OCI-LY3 (cell line): Measurements from ENCODE around the gene COL20A1.

Source experiments
- H2AFZ ChIP-seq: fragments of 200-600, 300-600 bp; shearing (Covaris generic); 2 replicates; pipeline ENCODE4 v1.6.0; 2014; ENCODE audit warnings: antibody characterized with exemption, low read depth, low read length
- H3K27ac ChIP-seq: fragments of 200-600, 300-600 bp; sonication (generic); 2 replicates; pipeline ENCODE4 v1.5.1; 2014; ENCODE audit warnings: mild to moderate bottlenecking, low read length, moderate library complexity, mixed read lengths
- H3K27me3 ChIP-seq: fragments of 200-600, 300-600 bp; sonication (generic); 2 replicates; pipeline ENCODE4 v1.6.1; 2014; ENCODE audit warnings: low read depth, low read length, mixed read lengths
- H3K36me3 ChIP-seq: fragments of 200-600, 300-600 bp; sonication (generic); replicated peaks from 2 replicates; pipeline ENCODE3; 2014; ENCODE audit warnings: low read depth, low read length, mixed read lengths
- H3K4me1 ChIP-seq: fragments of 300-600, 200-600 bp; sonication (generic); 2 replicates; pipeline ENCODE4 v1.6.1; 2014; ENCODE audit warnings: low read length, mixed read lengths
- H3K4me2 ChIP-seq: fragments of 200-600, 300-600 bp; sonication (generic); 2 replicates; pipeline ENCODE4 v1.6.1; 2014; ENCODE audit warnings: low read length, mixed read lengths
- H3K4me3 ChIP-seq: fragments of 300-600, 200-600 bp; sonication (generic); 2 replicates; pipeline ENCODE4 v1.5.1; 2014; ENCODE audit warnings: antibody characterized with exemption, mild to moderate bottlenecking, low read length, moderate library complexity
- H3K79me2 ChIP-seq: fragments of 300-600, 200-600 bp; shearing (Covaris generic); 2 replicates; pipeline ENCODE4 v1.6.1; 2014; ENCODE audit warnings: mild to moderate bottlenecking, low read length, mixed read lengths
- H3K9ac ChIP-seq: fragments of 300-600, 200-600 bp; shearing (Covaris generic); 2 replicates; pipeline ENCODE4 v1.6.0; 2014; ENCODE audit warnings: mild to moderate bottlenecking, low read length, moderate library complexity
- H3K9me3 ChIP-seq: fragments of 200-600, 300-600 bp; shearing (Covaris generic); 2 replicates; pipeline ENCODE4 v1.6.1; 2014; ENCODE audit warnings: low read length, mixed read lengths; ENCODE audit not compliant: insufficient read depth
- H4K20me1 ChIP-seq: fragments of 200-600, 300-600 bp; sonication (generic); 2 replicates; pipeline ENCODE4 v1.6.1; 2016; ENCODE audit warnings: low read length, mixed read lengths; ENCODE audit not compliant: insufficient read depth
- CTCF ChIP-seq: fragments of 200-600, 300-600 bp; sonication (generic); IDR thresholded peaks from 2 replicates; pipeline ENCODE4 v1.5.1; 2014; ENCODE audit warnings: antibody characterized with exemption, low read length, low read depth
- EZH2phosphoT487 ChIP-seq: fragments of 200-600 bp; shearing (Covaris generic); IDR thresholded peaks from 2 replicates; pipeline ENCODE4 v1.6.1; 2018; ENCODE audit warnings: antibody characterized with exemption, mixed run types, low read depth

Gene COL20A1

GRCh38 chr20:63325021-63325471 lies 32.1 kb downstream of the COL20A1 start:
- H2AFZ ChIP-seq, result no peak overlapping the region
- H3K79me2 ChIP-seq, result no peaks in the 10 kb centered on the region
- no peaks in the 10 kb centered on the region for H3K4me1 ChIP-seq
- no peak overlapping the region for H3K4me2 ChIP-seq
- no peaks in the 10 kb centered on the region for H3K9me3 ChIP-seq
- H4K20me1 ChIP-seq, result no peaks in the 10 kb centered on the region
- TF ChIP-seq CTCF (no peak), EZH2phosphoT487 (no peak)
- H3K9ac ChIP-seq, result no peak overlapping the region
- peaks cover 13% of the 10 kb centered on the region; the same call in 1 of the 2 replicates for H3K27me3 ChIP-seq
- no peaks in the 10 kb centered on the region for H3K36me3 ChIP-seq
- H3K4me3 ChIP-seq, result no peak overlapping the region
- no peak overlapping the region for H3K27ac ChIP-seq

- Histone ChIP-seq H2AFZ (no peak overlapping the region), H3K4me3 (no peak overlapping the region), H3K36me3 (no peaks in the 10 kb centered on the region), H3K9ac (no peak overlapping the region), H3K27me3 (peaks cover 13% of the 10 kb centered on the region; the same call in 1 of the 2 replicates), H4K20me1 (no peaks in the 10 kb centered on the region), H3K27ac (no peak overlapping the region), H3K9me3 (no peaks in the 10 kb centered on the region), H3K79me2 (no peaks in the 10 kb centered on the region), H3K4me2 (no peak overlapping the region), H3K4me1 (no peaks in the 10 kb centered on the region)
- TF ChIP-seq CTCF, result no peak
- no peak for TF ChIP-seq EZH2phosphoT487
Measured at GRCh38 chr20:63325554-63326313, 32.7 kb downstream of the COL20A1 start.

- TF ChIP-seq CTCF, result no peak
- no peak for TF ChIP-seq EZH2phosphoT487
- H3K27me3 ChIP-seq, result peaks cover 13% of the 10 kb centered on the region; the same call in 1 of the 2 replicates
Measured at GRCh38 chr20:63326314-63327230, 33.6 kb downstream of the COL20A1 start.

GRCh38 chr20:63327231-63327745 lies 34.3 kb downstream of the COL20A1 start:
- H3K9me3 ChIP-seq, result no peaks in the 10 kb centered on the region
- no peak overlapping the region for H3K4me3 ChIP-seq
- no peak for TF ChIP-seq EZH2phosphoT487
- TF ChIP-seq CTCF, result no peak
- H3K9ac ChIP-seq, result no peak overlapping the region
- no peaks in the 10 kb centered on the region for H3K79me2 ChIP-seq
- no peak overlapping the region for H3K4me2 ChIP-seq
- no peaks in the 10 kb centered on the region for H3K4me1 ChIP-seq
- H4K20me1 ChIP-seq, result no peaks in the 10 kb centered on the region
- no peak overlapping the region for H2AFZ ChIP-seq
- H3K27me3 ChIP-seq, result peaks cover 13% of the 10 kb centered on the region; the same call in 1 of the 2 replicates
- H3K36me3 ChIP-seq, result no peaks in the 10 kb centered on the region
- no peak overlapping the region for H3K27ac ChIP-seq

More at GRCh38 chr20:63326314-63327230, 33.6 kb downstream of the COL20A1 start:
- no peaks in the 10 kb centered on the region for H3K4me1 ChIP-seq
- H2AFZ ChIP-seq, result no peak overlapping the region
- no peak overlapping the region for H3K9ac ChIP-seq
- H3K9me3 ChIP-seq, result no peaks in the 10 kb centered on the region
- no peaks in the 10 kb centered on the region for H4K20me1 ChIP-seq
- H3K79me2 ChIP-seq, result no peaks in the 10 kb centered on the region
- no peak overlapping the region for H3K27ac ChIP-seq
- H3K4me3 ChIP-seq, result no peak overlapping the region
- H3K36me3 ChIP-seq, result no peaks in the 10 kb centered on the region
- no peak overlapping the region for H3K4me2 ChIP-seq
